Measurements from ENCODE around the gene ORAI2. TPM values are rescaled to one million over a fixed set of nuclear protein-coding genes. Genes with fewer than 3 reads are reported as not detected.

ORAI2 gene
- total RNA-seq, 1 experiment from 2014 or later: 76.9 TPM

- intact Hi-C loops (cut with micrococcal nuclease; ENCODE audit: unreplicated experiment): no loop called here
- TF ChIP-seq CTCF (IDR thresholded peaks at IDR 0.05) (no peak), TCF7L2 (IDR thresholded peaks at IDR 0.05; ENCODE audit: low read depth, low read length) (no peak), POLR2AphosphoS5 (IDR thresholded peaks at IDR 0.05; ENCODE audit: low read depth, low read length) (no peak), REST (IDR thresholded peaks at IDR 0.05; ENCODE audit: insufficient read depth in 1 of 2, low read depth in 2 of 2, low read length in 1 of 2) (no peak), SIN3A (IDR thresholded peaks at IDR 0.05; ENCODE audit: borderline replicate concordance, insufficient read depth, low read depth, low read length) (no peak)
- in situ Hi-C loops (cut with HindIII; ENCODE audit: low pct_unique_long_range_greater_than_20kb, low sequenced_read_pairs): loop anchor here (10.0 kb wide), 1 partner anchor 128 kb away; the partner anchor contains the start of gene SH2B2
- no TSS peak for BruUV-seq (replicated peaks)
- no peaks in the 10 kb centered on the region for H3K4me1 ChIP-seq (ENCODE audit: control insufficient read depth, insufficient read depth, low read length)
- no peaks in the 10 kb centered on the region for H3K27me3 ChIP-seq (ENCODE audit: control insufficient read depth, insufficient read depth, low read length)
- H3K36me3 ChIP-seq (ENCODE audit: control insufficient read depth, insufficient read depth, low read length): peaks cover 2% of the 10 kb centered on the region; the same call in 1 of the 2 replicates
- no peak overlapping the region for H3K4me3 ChIP-seq (ENCODE audit: low read depth in 2 of 2, low read length in 2 of 2)
- ChIA-PET CTCF (no interaction called here), POLR2A (no interaction called here)
- no peaks in the 10 kb centered on the region for H3K9me3 ChIP-seq (ENCODE audit: control insufficient read depth, insufficient read depth, low read depth, low read length)
- no peak for ATAC-seq
- no peak for DNase-seq (ENCODE audit: low read depth, low spot score)
- no peak overlapping the region for H3K27ac ChIP-seq (ENCODE audit: low read length)
Observed at GRCh38 chr7:102413091-102413490, 20.3 kb upstream of the ORAI2 start.

GRCh38 chr7:102413611-102414010 lies 19.8 kb upstream of the ORAI2 start:
- ChIA-PET CTCF (no interaction called here), POLR2A (no interaction called here)
- intact Hi-C loops (cut with micrococcal nuclease; ENCODE audit: unreplicated experiment): no loop called here
- Histone ChIP-seq H3K4me3 (ENCODE audit: low read depth in 2 of 2, low read length in 2 of 2) (no peak overlapping the region), H3K36me3 (ENCODE audit: control insufficient read depth, insufficient read depth, low read length) (peaks cover 2% of the 10 kb centered on the region; the same call in 1 of the 2 replicates), H3K27me3 (ENCODE audit: control insufficient read depth, insufficient read depth, low read length) (no peaks in the 10 kb centered on the region), H3K27ac (ENCODE audit: low read length) (no peak overlapping the region), H3K9me3 (ENCODE audit: control insufficient read depth, insufficient read depth, low read depth, low read length) (no peaks in the 10 kb centered on the region), H3K4me1 (ENCODE audit: control insufficient read depth, insufficient read depth, low read length) (no peaks in the 10 kb centered on the region)
- BruUV-seq (replicated peaks): no TSS peak
- no peak for DNase-seq (ENCODE audit: low read depth, low spot score)
- in situ Hi-C loops (cut with HindIII; ENCODE audit: low pct_unique_long_range_greater_than_20kb, low sequenced_read_pairs): loop anchor here (10.0 kb wide), 1 partner anchor 129 kb away; the partner anchor contains the start of gene SH2B2
- no peak for TF ChIP-seq TCF7L2 (IDR thresholded peaks at IDR 0.05; ENCODE audit: low read depth, low read length)
- no peak for ATAC-seq

GRCh38 chr7:102415685-102416225 lies 17.6 kb upstream of the ORAI2 start:
- H3K27ac ChIP-seq (ENCODE audit: low read length): no peak overlapping the region
- no peak overlapping the region for H3K4me3 ChIP-seq (ENCODE audit: low read depth in 2 of 2, low read length in 2 of 2)
- in situ Hi-C loops (cut with HindIII; ENCODE audit: low pct_unique_long_range_greater_than_20kb, low sequenced_read_pairs) (loop anchor here (10.0 kb wide), 1 partner anchor 131 kb away; the partner anchor contains the start of gene SH2B2), intact Hi-C loops (cut with micrococcal nuclease; ENCODE audit: unreplicated experiment) (no loop called here)
- POLR2A ChIA-PET: no interaction called here
- H3K36me3 ChIP-seq (ENCODE audit: control insufficient read depth, insufficient read depth, low read length): peaks cover 2% of the 10 kb centered on the region; the same call in 1 of the 2 replicates
- no TSS peak for BruUV-seq (replicated peaks)
- ATAC-seq: no peak
- TF ChIP-seq TCF7L2 (IDR thresholded peaks at IDR 0.05; ENCODE audit: low read depth, low read length) (no peak), REST (IDR thresholded peaks at IDR 0.05; ENCODE audit: insufficient read depth in 1 of 2, low read depth in 2 of 2, low read length in 1 of 2) (no peak), POLR2AphosphoS5 (IDR thresholded peaks at IDR 0.05; ENCODE audit: low read depth, low read length) (no peak), SIN3A (IDR thresholded peaks at IDR 0.05; ENCODE audit: borderline replicate concordance, insufficient read depth, low read depth, low read length) (no peak)
- CTCF ChIA-PET: no interaction called here
- H3K27me3 ChIP-seq (ENCODE audit: control insufficient read depth, insufficient read depth, low read length): no peaks in the 10 kb centered on the region
- H3K4me1 ChIP-seq (ENCODE audit: control insufficient read depth, insufficient read depth, low read length): no peaks in the 10 kb centered on the region
- H3K9me3 ChIP-seq (ENCODE audit: control insufficient read depth, insufficient read depth, low read depth, low read length): no peaks in the 10 kb centered on the region
- no peak for DNase-seq (ENCODE audit: low read depth, low spot score)
